SK-N-SH (cell line): ENCODE data around the gene BRD2. TPM values are rescaled to one million over a fixed set of nuclear protein-coding genes. Genes with fewer than 3 reads are reported as not detected.

Experiments used
- CTCF ChIA-PET: fragments of 300-600, 350-600 bp; formaldehyde crosslinking; extraction: SDS; loops from one replicate; lab custom pipeline; 2021; lab: Yijun Ruan, JAX
- POLR2A ChIA-PET: fragments of 350-600 bp; sonication (Branson Sonifier 250); formaldehyde crosslinking; extraction: SDS; loops from one replicate; lab custom pipeline; 2020; ENCODE audit warnings: antibody characterized with exemption, inconsistent platforms; lab: Yijun Ruan, JAX
- DNase-seq: peaks from one replicate; pipeline ENCODE4 v3.0.0; 2012
- H2AFZ ChIP-seq: fragments of 200-600 bp; sonication (generic); 2 replicates; pipeline ENCODE4 v1.8.1; 2016; ENCODE audit warnings: antibody characterized with exemption, mild to moderate bottlenecking, low read depth
- H3F3A ChIP-seq: fragments of 200-600 bp; sonication (generic); replicated peaks from 2 replicates; pipeline ENCODE3; 2016; ENCODE audit warnings: antibody characterized with exemption, mild to moderate bottlenecking; ENCODE audit not compliant: insufficient read depth
- H3K27ac ChIP-seq, 2 experiments: fragments of 200-500 bp in 1 of 2; fragments of 200-600 bp in 1 of 2; sonication (Bioruptor generic) in 1 of 2; sonication (generic), shearing (Covaris generic) in 1 of 2; 2 replicates each; pipeline versions ENCODE4 v1.5.1 to v1.6.1; 2014 to 2016; ENCODE audit warnings: low read depth in 2 of 2, inconsistent platforms in 1 of 2, low read length in 1 of 2, mild to moderate bottlenecking in 1 of 2, mixed read lengths in 1 of 2
- H3K27me3 ChIP-seq: fragments of 200-600 bp; sonication (generic), shearing (Covaris generic); 2 replicates; pipeline ENCODE4 v1.6.1; 2016; ENCODE audit warnings: mixed run types; ENCODE audit not compliant: insufficient read depth
- H3K36me3 ChIP-seq, 2 experiments: fragments of 200-500 bp in 1 of 2; fragments of 200-600 bp in 1 of 2; sonication (Bioruptor generic) in 1 of 2; sonication (generic) in 1 of 2; replicated peaks in 1 of 2; 2 replicates each; pipeline versions ENCODE3 to v1.5.1; 2014 to 2016; ENCODE audit warnings: low read length in 1 of 2, mild to moderate bottlenecking in 1 of 2; ENCODE audit not compliant: insufficient read depth in 2 of 2, control insufficient read depth in 1 of 2
- H3K4me1 ChIP-seq, 2 experiments: fragments of 200-500 bp in 1 of 2; fragments of 200-600 bp in 1 of 2; sonication (Bioruptor generic) in 1 of 2; sonication (generic), shearing (Covaris generic) in 1 of 2; 2 replicates each; pipeline versions ENCODE4 v1.5.1 to v1.6.1; 2014 to 2016; ENCODE audit warnings: low read depth in 1 of 2, low read length in 1 of 2, mixed run types in 1 of 2; ENCODE audit not compliant: insufficient read depth in 2 of 2, control insufficient read depth in 1 of 2
- H3K4me2 ChIP-seq: fragments of 200-600 bp; sonication (generic), shearing (Covaris generic); 2 replicates; pipeline ENCODE4 v1.6.1; 2017; ENCODE audit warnings: mixed run types
- H3K4me3 ChIP-seq, 2 experiments: fragments of 200-500 bp in 1 of 2; fragments of 200-600 bp in 1 of 2; sonication (Bioruptor generic) in 1 of 2; sonication (generic), shearing (Covaris generic) in 1 of 2; 2 replicates each; pipeline versions ENCODE4 v1.5.1 to v1.8.1; 2014 to 2016; ENCODE audit warnings: low read depth in 2 of 2, inconsistent platforms in 1 of 2, low read length in 1 of 2, mild to moderate bottlenecking in 1 of 2, mixed read lengths in 1 of 2, moderate library complexity in 1 of 2
- H3K79me2 ChIP-seq: fragments of 200-600 bp; sonication (generic); 2 replicates; pipeline ENCODE4 v1.8.1; 2017; ENCODE audit warnings: mild to moderate bottlenecking; ENCODE audit not compliant: insufficient read depth
- H3K9ac ChIP-seq: fragments of 200-600 bp; sonication (generic); 2 replicates; pipeline ENCODE4 v1.6.1; 2017; ENCODE audit warnings: mixed run types
- H3K9me2 ChIP-seq: fragments of 200-600 bp; sonication (generic); 2 replicates; pipeline ENCODE4 v1.6.1; 2017; ENCODE audit warnings: mixed run types
- H3K9me3 ChIP-seq: fragments of 200-600 bp; sonication (generic); 2 replicates; pipeline ENCODE4 v1.6.1; 2017; ENCODE audit warnings: mixed run types, mild to moderate bottlenecking, moderate library complexity
- H4K20me1 ChIP-seq: fragments of 200-600 bp; sonication (generic); 2 replicates; pipeline ENCODE4 v1.6.1; 2017; ENCODE audit warnings: mild to moderate bottlenecking, mixed run types; ENCODE audit not compliant: insufficient read depth
- CHD2 ChIP-seq: fragments of 150-350 bp; IDR thresholded peaks from 2 replicates; pipeline ENCODE4 v1.6.1; 2018; ENCODE audit warnings: low read length; ENCODE audit not compliant: partially characterized antibody
- ELF1 ChIP-seq: IDR thresholded peaks from 2 replicates; pipeline ENCODE4 v1.4.0; 2012
- EP300 ChIP-seq, 2 experiments: IDR thresholded peaks; 2 replicates each; pipeline versions ENCODE4 v1.4.0 to v1.6.1; 2012; ENCODE audit warnings: borderline replicate concordance in 1 of 2, low read depth in 1 of 2, low read length in 1 of 2
- EZH2phosphoT487 ChIP-seq: fragments of 200-600 bp; sonication (generic); IDR thresholded peaks from 2 replicates; pipeline ENCODE4 v1.6.1; 2017; ENCODE audit warnings: low read depth, mixed run types, mild to moderate bottlenecking, antibody characterized with exemption, moderate library complexity, borderline replicate concordance
- FOSL2 ChIP-seq: IDR thresholded peaks from 2 replicates; pipeline ENCODE4 v1.4.0; 2012; ENCODE audit warnings: low read depth, mild to moderate bottlenecking, moderate library complexity, borderline replicate concordance
- FOXM1 ChIP-seq: IDR thresholded peaks from 2 replicates; pipeline ENCODE4 v1.4.0; 2012; ENCODE audit warnings: low read depth, mild to moderate bottlenecking
- GABPA ChIP-seq: IDR thresholded peaks from 2 replicates; pipeline ENCODE4 v1.4.0; 2012; ENCODE audit warnings: low read depth, mild to moderate bottlenecking
- JUND ChIP-seq: IDR thresholded peaks from 2 replicates; pipeline ENCODE4 v1.4.0; 2012
- MEF2A ChIP-seq: IDR thresholded peaks from 2 replicates; pipeline ENCODE4 v1.4.0; 2012; ENCODE audit warnings: low read depth, borderline replicate concordance
- RAD21 ChIP-seq: IDR thresholded peaks from 2 replicates; pipeline ENCODE4 v1.6.1; 2012; ENCODE audit warnings: mild to moderate bottlenecking, low read length
- RCOR1 ChIP-seq: fragments of 150-350 bp; IDR thresholded peaks from 2 replicates; pipeline ENCODE4 v1.6.1; 2017; ENCODE audit warnings: antibody characterized with exemption, low read length
- RFX5 ChIP-seq: IDR thresholded peaks from 2 replicates; pipeline ENCODE4 v1.6.1; 2012; ENCODE audit warnings: mild to moderate bottlenecking, improper control_type of control experiment, low read length
- SIN3A ChIP-seq: IDR thresholded peaks from 2 replicates; pipeline ENCODE4 v1.6.1; 2012; ENCODE audit warnings: low read depth, mild to moderate bottlenecking, low read length, moderate library complexity, borderline replicate concordance
- TAF1 ChIP-seq: IDR thresholded peaks from 2 replicates; pipeline ENCODE4 v1.6.1; 2012; ENCODE audit warnings: low read depth, mild to moderate bottlenecking, low read length, moderate library complexity, borderline replicate concordance
- TCF12 ChIP-seq: IDR thresholded peaks from 2 replicates; pipeline ENCODE4 v1.4.0; 2012
- YY1 ChIP-seq: IDR thresholded peaks from 2 replicates; pipeline ENCODE4 v1.4.0; 2012; ENCODE audit warnings: low read depth, mild to moderate bottlenecking
- WGBS: methylation state at CpG from one replicate; pipeline ENCODE4 v1.1.6; 2017; ENCODE audit warnings: low lambda C conversion rate; 5-methylcytosine and 5-hydroxymethylcytosine counted together
- polyA plus RNA-seq, 3 experiments: library from polyadenylated mRNA; depleted of rRNA; stranded (reverse); fragments of >200 nt; gene quantifications; 2 replicates each; pipeline ENCODE4 v1.2.3, GENCODE V29; 2012
- TF ChIP-seq, protein P1 (sequence below): IDR thresholded peaks from 2 replicates; pipeline ENCODE4 v1.6.1; 2012; ENCODE audit warnings: mild to moderate bottlenecking, low read depth, low read length, moderate library complexity
- TF ChIP-seq, protein P2 (sequence below): fragments of 200-600 bp; sonication (generic); IDR thresholded peaks from 2 replicates; pipeline ENCODE4 v1.6.1; 2017; ENCODE audit warnings: antibody characterized with exemption, mild to moderate bottlenecking, moderate library complexity
- TF ChIP-seq, protein P3 (sequence below): fragments of 150-350 bp; IDR thresholded peaks from 2 replicates; pipeline ENCODE4 v1.6.1; 2017; ENCODE audit warnings: antibody characterized with exemption, low read length, low read depth, borderline replicate concordance

Gene BRD2
- polyA plus RNA-seq, 1 of the 3 experiments (the other 2 are of a cell fraction): 104 TPM

DNA sequence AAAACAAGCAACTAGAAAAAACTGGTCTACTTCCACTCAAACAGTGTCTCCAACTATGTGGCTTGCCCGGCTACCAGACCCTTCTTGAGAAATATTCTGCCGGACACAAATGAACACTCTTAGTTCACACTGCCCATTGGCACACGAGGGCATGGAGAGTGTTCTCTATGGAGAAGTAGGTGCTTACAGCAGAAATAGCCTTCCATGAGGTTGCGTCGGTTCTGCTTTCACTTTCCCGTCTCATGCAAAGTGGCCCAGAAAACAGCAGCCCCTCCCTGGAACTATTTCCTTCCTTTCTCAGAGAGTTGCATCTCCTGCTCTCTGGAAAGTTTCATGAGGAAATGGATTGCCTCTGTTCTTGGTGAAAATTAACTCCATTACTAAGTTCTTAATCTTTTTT is 50.5 kb downstream of the BRD2 start:
- no peak for TF ChIP-seq RAD21
- TF ChIP-seq TCF12: no peak
- no peak for TF ChIP-seq RCOR1
- TF ChIP-seq TAF1: no peak
- no peak for TF ChIP-seq ELF1
- TF ChIP-seq, protein P1, sequence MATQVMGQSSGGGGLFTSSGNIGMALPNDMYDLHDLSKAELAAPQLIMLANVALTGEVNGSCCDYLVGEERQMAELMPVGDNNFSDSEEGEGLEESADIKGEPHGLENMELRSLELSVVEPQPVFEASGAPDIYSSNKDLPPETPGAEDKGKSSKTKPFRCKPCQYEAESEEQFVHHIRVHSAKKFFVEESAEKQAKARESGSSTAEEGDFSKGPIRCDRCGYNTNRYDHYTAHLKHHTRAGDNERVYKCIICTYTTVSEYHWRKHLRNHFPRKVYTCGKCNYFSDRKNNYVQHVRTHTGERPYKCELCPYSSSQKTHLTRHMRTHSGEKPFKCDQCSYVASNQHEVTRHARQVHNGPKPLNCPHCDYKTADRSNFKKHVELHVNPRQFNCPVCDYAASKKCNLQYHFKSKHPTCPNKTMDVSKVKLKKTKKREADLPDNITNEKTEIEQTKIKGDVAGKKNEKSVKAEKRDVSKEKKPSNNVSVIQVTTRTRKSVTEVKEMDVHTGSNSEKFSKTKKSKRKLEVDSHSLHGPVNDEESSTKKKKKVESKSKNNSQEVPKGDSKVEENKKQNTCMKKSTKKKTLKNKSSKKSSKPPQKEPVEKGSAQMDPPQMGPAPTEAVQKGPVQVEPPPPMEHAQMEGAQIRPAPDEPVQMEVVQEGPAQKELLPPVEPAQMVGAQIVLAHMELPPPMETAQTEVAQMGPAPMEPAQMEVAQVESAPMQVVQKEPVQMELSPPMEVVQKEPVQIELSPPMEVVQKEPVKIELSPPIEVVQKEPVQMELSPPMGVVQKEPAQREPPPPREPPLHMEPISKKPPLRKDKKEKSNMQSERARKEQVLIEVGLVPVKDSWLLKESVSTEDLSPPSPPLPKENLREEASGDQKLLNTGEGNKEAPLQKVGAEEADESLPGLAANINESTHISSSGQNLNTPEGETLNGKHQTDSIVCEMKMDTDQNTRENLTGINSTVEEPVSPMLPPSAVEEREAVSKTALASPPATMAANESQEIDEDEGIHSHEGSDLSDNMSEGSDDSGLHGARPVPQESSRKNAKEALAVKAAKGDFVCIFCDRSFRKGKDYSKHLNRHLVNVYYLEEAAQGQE: no peak
- TF ChIP-seq GABPA: no peak
- TF ChIP-seq SIN3A: no peak
- no peak for TF ChIP-seq MEF2A
- TF ChIP-seq, protein P2, sequence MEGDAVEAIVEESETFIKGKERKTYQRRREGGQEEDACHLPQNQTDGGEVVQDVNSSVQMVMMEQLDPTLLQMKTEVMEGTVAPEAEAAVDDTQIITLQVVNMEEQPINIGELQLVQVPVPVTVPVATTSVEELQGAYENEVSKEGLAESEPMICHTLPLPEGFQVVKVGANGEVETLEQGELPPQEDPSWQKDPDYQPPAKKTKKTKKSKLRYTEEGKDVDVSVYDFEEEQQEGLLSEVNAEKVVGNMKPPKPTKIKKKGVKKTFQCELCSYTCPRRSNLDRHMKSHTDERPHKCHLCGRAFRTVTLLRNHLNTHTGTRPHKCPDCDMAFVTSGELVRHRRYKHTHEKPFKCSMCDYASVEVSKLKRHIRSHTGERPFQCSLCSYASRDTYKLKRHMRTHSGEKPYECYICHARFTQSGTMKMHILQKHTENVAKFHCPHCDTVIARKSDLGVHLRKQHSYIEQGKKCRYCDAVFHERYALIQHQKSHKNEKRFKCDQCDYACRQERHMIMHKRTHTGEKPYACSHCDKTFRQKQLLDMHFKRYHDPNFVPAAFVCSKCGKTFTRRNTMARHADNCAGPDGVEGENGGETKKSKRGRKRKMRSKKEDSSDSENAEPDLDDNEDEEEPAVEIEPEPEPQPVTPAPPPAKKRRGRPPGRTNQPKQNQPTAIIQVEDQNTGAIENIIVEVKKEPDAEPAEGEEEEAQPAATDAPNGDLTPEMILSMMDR: no peak
- Histone ChIP-seq H3K4me1 (no peaks in the 10 kb centered on the region; a peak in 1 of 4 replicates), H3K27me3 (peaks cover 67% of the 10 kb centered on the region), H3K4me3 (no peak overlapping the region; a peak in 1 of 4 replicates), H3K9me2 (no peaks in the 10 kb centered on the region), H3F3A (no peaks in the 10 kb centered on the region), H3K4me2 (peak overlapping the region; percentile 37; the same call in 1 of the 2 replicates), H3K9ac (no peak overlapping the region), H3K36me3 (no peaks in the 10 kb centered on the region), H2AFZ (no peak overlapping the region), H3K9me3 (no peaks in the 10 kb centered on the region), H3K79me2 (no peaks in the 10 kb centered on the region), H3K27ac (no peak overlapping the region), H4K20me1 (no peaks in the 10 kb centered on the region)
- ChIA-PET CTCF (interaction anchor here (1.2 to 6.3 kb wide), 2 partner anchors 130 to 230 kb away, joined by 5 to 65 read pairs; no protein-coding TSS in a partner anchor), POLR2A (no interaction called here)
- 15% methylated on average over 6 of the region's 6 CpGs for WGBS
- DNase-seq: no peak

DNA sequence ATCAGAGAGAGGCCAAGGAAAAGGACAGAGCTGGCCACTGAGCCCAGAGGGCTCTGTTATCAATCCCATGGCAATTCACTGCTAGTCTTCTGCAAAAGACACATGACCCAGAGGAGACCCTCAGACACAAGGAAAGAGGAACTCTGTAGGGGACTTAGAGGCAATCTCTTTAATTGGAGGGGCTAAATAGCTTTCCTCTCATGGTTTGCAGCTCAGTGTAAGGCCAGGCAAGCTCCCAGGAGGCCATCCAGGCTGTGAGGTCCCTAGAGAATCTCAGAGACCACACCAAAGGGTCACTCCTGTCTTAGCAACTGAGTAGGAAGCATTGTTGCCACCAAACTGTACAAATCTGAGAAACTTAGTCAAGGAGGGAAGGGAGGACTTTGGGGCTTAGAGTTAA is 51.0 kb downstream of the BRD2 start:
- Histone ChIP-seq H3K36me3 (no peaks in the 10 kb centered on the region), H3K79me2 (no peaks in the 10 kb centered on the region), H3K4me3 (no peak overlapping the region), H3K27ac (no peak overlapping the region), H3K27me3 (peaks cover 67% of the 10 kb centered on the region), H2AFZ (no peak overlapping the region), H3K9ac (no peak overlapping the region), H3K4me1 (no peaks in the 10 kb centered on the region; a peak in 1 of 4 replicates), H4K20me1 (no peaks in the 10 kb centered on the region), H3K9me2 (no peaks in the 10 kb centered on the region), H3K4me2 (no peak overlapping the region), H3F3A (no peaks in the 10 kb centered on the region), H3K9me3 (no peaks in the 10 kb centered on the region)
- POLR2A ChIA-PET: no interaction called here
- CTCF ChIA-PET: interaction anchor here (1.0 to 6.3 kb wide), 2 partner anchors 14 to 129 kb away, joined by 3 to 65 read pairs; no protein-coding TSS in a partner anchor
- DNase-seq: no peak
- no peak for TF ChIP-seq YY1
- TF ChIP-seq RFX5: no peak
- no peak for TF ChIP-seq ELF1
- TF ChIP-seq FOXM1: no peak
- TF ChIP-seq RAD21: no peak
- TF ChIP-seq EZH2phosphoT487: no peak
- TF ChIP-seq CHD2: no peak
- no peak for TF ChIP-seq JUND
- no peak for TF ChIP-seq RCOR1
- TF ChIP-seq, protein P3, sequence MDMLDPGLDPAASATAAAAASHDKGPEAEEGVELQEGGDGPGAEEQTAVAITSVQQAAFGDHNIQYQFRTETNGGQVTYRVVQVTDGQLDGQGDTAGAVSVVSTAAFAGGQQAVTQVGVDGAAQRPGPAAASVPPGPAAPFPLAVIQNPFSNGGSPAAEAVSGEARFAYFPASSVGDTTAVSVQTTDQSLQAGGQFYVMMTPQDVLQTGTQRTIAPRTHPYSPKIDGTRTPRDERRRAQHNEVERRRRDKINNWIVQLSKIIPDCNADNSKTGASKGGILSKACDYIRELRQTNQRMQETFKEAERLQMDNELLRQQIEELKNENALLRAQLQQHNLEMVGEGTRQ: no peak
- TF ChIP-seq EP300 (IDR thresholded peaks at IDR 0.05; ENCODE audit: borderline replicate concordance in 1 of 2, low read depth in 1 of 2, low read length in 1 of 2): no peak
- TF ChIP-seq TCF12: no peak
- TF ChIP-seq SIN3A: no peak
- no peak for TF ChIP-seq FOSL2
